HepG2 (cell line): ENCODE data around the gene NUDT14. TPM values are rescaled to one million over a fixed set of nuclear protein-coding genes. Genes with fewer than 3 reads are reported as not detected.

ENCODE experiments used
- ATAC-seq: fragments of 200-7000 bp; cut with Tn5 transposase; 3 replicates; pipeline ENCODE4 v1.9.1; 2020; ENCODE audit warnings: mild to moderate bottlenecking, moderate library complexity
- BruUV-seq: library from RNA; stranded (reverse); fragments of 400-500 nt; replicated peaks from 2 replicates; lab custom pipeline; 2021; lab: Mats Ljungman, UMichigan
- CTCF ChIA-PET: fragments of 300-600 bp; formaldehyde crosslinking; extraction: SDS; loops from one replicate; lab custom pipeline; 2021; ENCODE audit warnings: low total read pairs, inconsistent platforms, low intra/inter-chr PET ratio; lab: Yijun Ruan, JAX
- POLR2A ChIA-PET: fragments of 350-600 bp; sonication (Branson Sonifier 250); formaldehyde crosslinking; loops from one replicate; lab custom pipeline; 2020; ENCODE audit warnings: antibody characterized with exemption, inconsistent platforms; lab: Yijun Ruan, JAX
- DNase-seq: peaks from one replicate; pipeline ENCODE4 v3.0.0-alpha.2; 2015; ENCODE audit warnings: low spot score
- FAIRE-seq: peaks from 3 replicates; lab custom pipeline; 2011; peaks lifted over from hg19 to GRCh38; lab: Jason Lieb, UNC
- H2AFZ ChIP-seq: one replicate; pipeline ENCODE4 v1.6.1; 2011; ENCODE audit warnings: low read length, inconsistent platforms
- H3K27ac ChIP-seq: fragments of 300-600 bp; 3 replicates; pipeline ENCODE4 v1.8.0; 2011; ENCODE audit warnings: mixed run types, mild to moderate bottlenecking, mixed read lengths, low read length, inconsistent platforms; ENCODE audit not compliant: insufficient read depth; ENCODE audit errors: extremely low read length
- H3K27me3 ChIP-seq, 2 experiments: fragments of 200-600 bp in 1 of 2; 2 replicates in 1 of 2; 3 replicates in 1 of 2; pipeline versions ENCODE4 v1.6.0 to v1.8.0; 2011; ENCODE audit warnings: low read length in 2 of 2, mild to moderate bottlenecking in 2 of 2, moderate library complexity in 2 of 2, inconsistent platforms in 1 of 2; ENCODE audit not compliant: insufficient read depth in 2 of 2, control insufficient read depth in 1 of 2
- H3K36me3 ChIP-seq, 2 experiments: fragments of 200-600 bp in 1 of 2; replicated peaks in 1 of 2; 2 replicates in 1 of 2; 3 replicates in 1 of 2; pipeline versions ENCODE4 v1.5.1 to v1.8.0; 2011; ENCODE audit warnings: low read length in 2 of 2, inconsistent platforms in 1 of 2; ENCODE audit not compliant: insufficient read depth in 2 of 2, control insufficient read depth in 1 of 2
- H3K4me1 ChIP-seq: 2 replicates; pipeline ENCODE4 v1.5.1; 2012; ENCODE audit warnings: low read length, inconsistent platforms; ENCODE audit not compliant: insufficient read depth
- H3K4me2 ChIP-seq: 2 replicates; pipeline ENCODE4 v1.6.0; 2011; ENCODE audit warnings: low read depth, low read length, inconsistent platforms
- H3K4me3 ChIP-seq, 3 experiments: fragments of 200-600 bp in 1 of 3; sonication (generic), shearing (Covaris generic) in 1 of 3; replicated peaks in 1 of 3; 2 replicates each; pipeline ENCODE4 v1.5.1; 2011 to 2016; ENCODE audit warnings: low read length in 3 of 3, inconsistent platforms in 2 of 3, low read depth in 2 of 3, mild to moderate bottlenecking in 2 of 3, control low read depth in 1 of 3, mixed read lengths in 1 of 3; ENCODE audit not compliant: insufficient read depth in 1 of 3
- H3K79me2 ChIP-seq: one replicate; pipeline ENCODE4 v1.6.1; 2011; ENCODE audit warnings: low read length, inconsistent platforms; ENCODE audit not compliant: insufficient read depth
- H3K9ac ChIP-seq: 2 replicates; pipeline ENCODE4 v1.6.0; 2011; ENCODE audit warnings: mild to moderate bottlenecking, low read depth, low read length, inconsistent platforms; ENCODE audit not compliant: insufficient read depth
- H3K9me3 ChIP-seq: 2 replicates; pipeline ENCODE4 v1.5.1; 2012; ENCODE audit warnings: mild to moderate bottlenecking, low read length
- H4K20me1 ChIP-seq: 2 replicates; pipeline ENCODE4 v1.6.0; 2011; ENCODE audit warnings: inconsistent platforms, mild to moderate bottlenecking, low read length, moderate library complexity; ENCODE audit not compliant: insufficient read depth
- ATF6 ChIP-seq: sonication (generic); formaldehyde crosslinking; conservative IDR thresholded peaks from 2 replicates; pipeline ENCODE4 v1.4.0; 2020; ENCODE audit warnings: missing genetic modification reagents
- DNMT3B ChIP-seq: conservative IDR thresholded peaks from 2 replicates; pipeline ENCODE4 v1.6.1; 2016; ENCODE audit warnings: missing biosample characterization, control low read depth
- HMGA1 ChIP-seq: sonication (generic); formaldehyde crosslinking; conservative IDR thresholded peaks from 2 replicates; pipeline ENCODE4 v1.4.0; 2020; ENCODE audit warnings: missing genetic modification reagents
- MTA1 ChIP-seq: sonication (generic); formaldehyde crosslinking; IDR thresholded peaks from 2 replicates; pipeline ENCODE4 v1.4.0; 2020; ENCODE audit warnings: missing genetic modification reagents, mild to moderate bottlenecking, borderline replicate concordance
- NR1H2 ChIP-seq: sonication (generic); formaldehyde crosslinking; IDR thresholded peaks from 2 replicates; pipeline ENCODE4 v1.8.1; 2022; ENCODE audit warnings: low read depth, missing genetic modification reagents, borderline replicate concordance
- TOE1 ChIP-seq: sonication (generic); formaldehyde crosslinking; IDR thresholded peaks from 2 replicates; pipeline ENCODE4 v1.4.0; 2020; ENCODE audit warnings: mild to moderate bottlenecking, missing genetic modification reagents
- ZNF207 ChIP-seq: fragments of 450-650 bp; IDR thresholded peaks from 2 replicates; pipeline ENCODE4 v1.6.1; 2016; ENCODE audit warnings: antibody characterized with exemption, borderline replicate concordance
- ZSCAN31 ChIP-seq: sonication (generic); formaldehyde crosslinking; IDR thresholded peaks from 2 replicates; pipeline ENCODE4 v1.5.0; 2020; ENCODE audit warnings: low read depth, mild to moderate bottlenecking, missing genetic modification reagents
- WGBS: methylation state at CpG from one replicate; pipeline ENCODE4 v1.1.6; 2017; ENCODE audit warnings: low lambda C conversion rate; 5-methylcytosine and 5-hydroxymethylcytosine counted together
- in situ Hi-C: cut with HindIII; loops from 2 replicates; pipeline ENCODE4 v1.10.0; 2017; ENCODE audit warnings: low pct_unique_long_range_greater_than_20kb; ENCODE audit not compliant: extremely low pct_ligation_motif_present
- intact Hi-C: fragments of 100-400 bp; cut with micrococcal nuclease; formaldehyde crosslinking; loops from one replicate; pipeline ENCODE4 v1.10.0; 2022; ENCODE audit not compliant: unreplicated experiment
- polyA plus RNA-seq, 8 experiments: library from polyadenylated mRNA; depleted of rRNA in 3 of 8; stranded (reverse) in 7 of 8; unstranded in 1 of 8; fragments of >200 nt; fragmentation: Illumina TruSeq in 4 of 8; extraction: Trizol in 4 of 8; gene quantifications; 2 replicates each; pipeline versions ENCODE4 v1.2.1 to v1.2.3, GENCODE V29; 2011 to 2016; ENCODE audit warnings: low read depth in 4 of 8, missing spikeins in 1 of 8, mixed read lengths in 1 of 8; ENCODE audit not compliant: insufficient read depth in 1 of 8
- total RNA-seq, 5 experiments: library from RNA; depleted of rRNA; stranded (reverse); fragments of >200 nt; fragmentation: Illumina TruSeq; extraction: Trizol; gene quantifications; 2 replicates each; pipeline ENCODE4 v1.2.3, GENCODE V29; 2016; ENCODE audit warnings: low read depth in 1 of 5

The NUDT14 gene
- total and polyA plus RNA-seq, 2 of the 13 experiments (the other 11 are each of a cell fraction or from before 2014, with no cell fraction given), result 5.8 to 6.1 TPM

GRCh38 chr14:105217774-105218173 lies 36.7 kb upstream of the NUDT14 start:
- Histone ChIP-seq H4K20me1 (no peaks in the 10 kb centered on the region), H3K36me3 (peaks cover 25 to 30% of the 10 kb centered on the region in 2 experiments; a peak in 4 of 5 replicates), H3K27ac (no peak overlapping the region), H3K4me2 (no peak overlapping the region), H3K79me2 (no peaks in the 10 kb centered on the region), H3K9ac (no peak overlapping the region), H3K27me3 (no peaks in the 10 kb centered on the region), H3K9me3 (no peaks in the 10 kb centered on the region), H3K4me3 (no peak overlapping the region), H3K4me1 (no peaks in the 10 kb centered on the region), H2AFZ (no peak overlapping the region)
- ATAC-seq (no peak), DNase-seq (no peak), FAIRE-seq (no peak)
- in situ Hi-C loops (no loop called here), intact Hi-C loops (no loop called here)
- no peak for TF ChIP-seq HMGA1 (CRISPR knock-in tag)
- no peak for TF ChIP-seq ZSCAN31 (CRISPR knock-in tag)
- TF ChIP-seq TOE1 (CRISPR knock-in tag), result no peak
- TF ChIP-seq ATF6 (CRISPR knock-in tag), result no peak
- TF ChIP-seq NR1H2 (CRISPR knock-in tag), result no peak
- TF ChIP-seq MTA1, result no peak
- no peak for TF ChIP-seq DNMT3B (CRISPR knock-in tag)
- TF ChIP-seq ZNF207, result no peak
- ChIA-PET CTCF (no interaction called here), POLR2A (no interaction called here)
- WGBS, result 98% methylated on average over 5 of the region's 11 CpGs
- BruUV-seq, result no TSS peak
